DND-41 (cell line): ENCODE results near the gene MIOS.

ENCODE experiments used
- CTCF ChIP-seq: IDR thresholded peaks from 2 replicates; pipeline ENCODE4 v1.5.1; 2012; ENCODE audit warnings: borderline replicate concordance, low read length, moderate library complexity, mild to moderate bottlenecking; ENCODE audit not compliant: poor library complexity, severe bottlenecking; ENCODE audit errors: extremely low read depth
- EZH2 ChIP-seq: IDR thresholded peaks from 3 replicates; pipeline ENCODE4 v1.6.1; 2012; ENCODE audit warnings: borderline replicate concordance, low read depth, mild to moderate bottlenecking, moderate library complexity, low read length, inconsistent platforms; ENCODE audit not compliant: severe bottlenecking

GRCh38 chr7:7565746-7566650 lies 686 bp upstream of the MIOS start:
- TF ChIP-seq CTCF (no peak), EZH2 (no peak)
